Activated T-cell treated with anti-CD3 and anti-CD28 coated beads, Interleukin-2, amount 50 U/mL, for 4 hours (primary cell): ENCODE data around the gene PTCSC3. TPM values are rescaled to one million over a fixed set of nuclear protein-coding genes. Genes with fewer than 3 reads are reported as not detected.

Source experiments
- ATAC-seq, 2 donors: fragments of 200-7000 bp; cut with Tn5 transposase; one replicate each; pipeline ENCODE4 v1.10.0; 2021
- DNase-seq: peaks from one replicate; pipeline ENCODE4 v3.0.0-alpha.2; 2020
- H3K27me3 Mint-ChIP-seq: one replicate; pipeline ENCODE4 v1.8.0; 2021; ENCODE audit warnings: low read depth, mixed read lengths
- H3K36me3 Mint-ChIP-seq: one replicate; pipeline ENCODE4 v1.8.0; 2022; ENCODE audit warnings: mixed read lengths; ENCODE audit not compliant: insufficient read depth
- H3K4me1 Mint-ChIP-seq: one replicate; pipeline ENCODE4 v1.8.0; 2021; ENCODE audit warnings: low read depth, mixed read lengths
- H3K4me3 Mint-ChIP-seq: one replicate; pipeline ENCODE4 v1.8.0; 2021; ENCODE audit warnings: mild to moderate bottlenecking, moderate library complexity, mixed read lengths
- H3K9me3 Mint-ChIP-seq: one replicate; pipeline ENCODE4 v1.8.0; 2021; ENCODE audit warnings: mixed read lengths
- total RNA-seq, 3 donors: library from RNA; stranded (reverse); gene quantifications; one replicate each; pipeline ENCODE4 v1.2.1, GENCODE V29; 2021

The PTCSC3 gene
- total RNA-seq, 3 donors from 2014 or later, result not detected

GRCh38 chr14:36085861-36086260 is 90.7 kb downstream of the PTCSC3 start:
- no peak for ATAC-seq
- Mint-ChIP-seq H3K36me3 (no peaks in the 10 kb centered on the region), H3K4me1 (no peaks in the 10 kb centered on the region), H3K27me3 (peaks cover 3% of the 10 kb centered on the region), H3K9me3 (no peaks in the 10 kb centered on the region), H3K4me3 (no peak overlapping the region)
- no peak for DNase-seq

Other genes starting within 250 kb of the PTCSC3 start
- 10 to 100 TPM; 40.2 to 46.0 (median 44.1) TPM for gene MBIP, start 143.9 kb upstream of the PTCSC3 start, total RNA-seq